Thymus (tissue), 11 donors: ENCODE results near the gene CCDC89. TPM values are rescaled to one million over a fixed set of nuclear protein-coding genes. Genes with fewer than 3 reads are reported as not detected.

Experiments used
- DNase-seq, 9 donors: peaks; one replicate each; pipeline ENCODE4 v3.0.0-alpha.2; 2013; ENCODE audit warnings: low spot score in 9 of 9, low read depth in 6 of 9, missing footprints in 1 of 9
- H3K27ac ChIP-seq, 2 donors: one replicate each; pipeline ENCODE4 v1.5.1; 2013; ENCODE audit warnings: control low read depth in 1 of 2, low read depth in 1 of 2, low read length in 1 of 2, mild to moderate bottlenecking in 1 of 2, moderate library complexity in 1 of 2
- H3K27me3 ChIP-seq, 2 donors: one replicate each; pipeline ENCODE4 v1.5.1; 2013; ENCODE audit warnings: low read length in 1 of 2; ENCODE audit not compliant: control insufficient read depth in 2 of 2, insufficient read depth in 1 of 2
- H3K36me3 ChIP-seq, 2 donors: one replicate each; pipeline ENCODE4 v1.5.1; 2013; ENCODE audit warnings: low read length in 1 of 2, mild to moderate bottlenecking in 1 of 2, moderate library complexity in 1 of 2; ENCODE audit not compliant: control insufficient read depth in 2 of 2, insufficient read depth in 2 of 2
- H3K4me1 ChIP-seq, 2 donors: one replicate each; pipeline ENCODE4 v1.5.1; 2013; ENCODE audit warnings: low read length in 2 of 2; ENCODE audit not compliant: control insufficient read depth in 2 of 2, insufficient read depth in 2 of 2
- H3K4me3 ChIP-seq, 2 donors: one replicate each; pipeline ENCODE4 v1.5.1; 2013; ENCODE audit warnings: low read length in 2 of 2, control low read depth in 1 of 2, mild to moderate bottlenecking in 1 of 2
- H3K9me3 ChIP-seq, 2 donors: one replicate each; pipeline ENCODE4 v1.5.1; 2013; ENCODE audit warnings: low read length in 1 of 2, mild to moderate bottlenecking in 1 of 2; ENCODE audit not compliant: control insufficient read depth in 2 of 2, insufficient read depth in 1 of 2
- WGBS: extraction: QIAGEN DNeasy Blood & Tissue Kit; methylation state at CpG from one replicate; pipeline ENCODE4 v1.1.7; 2013; 5-methylcytosine and 5-hydroxymethylcytosine counted together
- polyA plus RNA-seq: library from polyadenylated mRNA; stranded (reverse); fragments of 200-250 nt; gene quantifications from one replicate; pipeline ENCODE4 v1.2.3, GENCODE V29; 2013
- total RNA-seq: library from RNA; stranded (reverse); fragments of 120-200 nt; gene quantifications from one replicate; pipeline ENCODE4 v1.2.4, GENCODE V29; 2013
- donor health status: healthy.

Gene CCDC89
- total and polyA plus RNA-seq, 2 donors: 0.66 to 0.78 TPM

GRCh38 chr11:85647078-85647477 lies 38.9 kb downstream of the CCDC89 start:
- peak overlapping the region in 1 of 2 donors; percentile 80 for H3K27ac ChIP-seq
- H3K9me3 ChIP-seq: no peaks in the 10 kb centered on the region
- H3K4me3 ChIP-seq: peak overlapping the region; percentile 56 to 81
- H3K36me3 ChIP-seq: peaks cover 0 to 7% of the 10 kb centered on the region in 2 donors
- peaks cover 2 to 7% of the 10 kb centered on the region in 2 donors for H3K27me3 ChIP-seq
- WGBS: 43% methylated on average over 2 of the region's 2 CpGs
- peaks cover 2 to 10% of the 10 kb centered on the region in 2 donors for H3K4me1 ChIP-seq
- DNase-seq: no peak

DNA sequence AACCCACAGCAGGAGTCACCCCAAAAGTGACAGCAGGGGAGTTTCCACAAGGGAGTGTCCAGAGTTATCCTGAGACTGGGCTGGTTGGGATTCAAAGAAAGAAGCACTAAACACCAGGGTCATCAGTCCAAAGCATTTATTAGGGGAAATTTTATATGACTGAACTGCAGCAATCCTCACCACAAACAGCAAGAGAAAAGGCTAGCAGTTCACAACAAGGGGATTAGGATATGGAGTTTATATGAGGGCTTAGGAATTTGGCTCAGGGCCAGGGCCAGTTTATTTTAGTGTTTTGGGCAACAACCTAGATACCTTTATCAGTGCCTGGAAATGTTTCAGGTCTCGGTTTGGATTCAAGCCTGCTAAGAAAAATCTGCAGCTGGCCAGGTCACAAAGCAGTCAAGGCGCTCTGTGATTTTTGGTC lies 42.8 kb downstream of the CCDC89 start:
- DNase-seq: no peak
- Histone ChIP-seq H3K9me3 (no peaks in the 10 kb centered on the region), H3K27ac (no peak overlapping the region), H3K27me3 (peaks cover 2 to 7% of the 10 kb centered on the region in 2 donors), H3K36me3 (peaks cover 0 to under 1% of the 10 kb centered on the region in 2 donors), H3K4me1 (peaks cover 2 to 3% of the 10 kb centered on the region in 2 donors), H3K4me3 (no peak overlapping the region)
- 82% methylated on average over 2 of the region's 2 CpGs for WGBS

DNA sequence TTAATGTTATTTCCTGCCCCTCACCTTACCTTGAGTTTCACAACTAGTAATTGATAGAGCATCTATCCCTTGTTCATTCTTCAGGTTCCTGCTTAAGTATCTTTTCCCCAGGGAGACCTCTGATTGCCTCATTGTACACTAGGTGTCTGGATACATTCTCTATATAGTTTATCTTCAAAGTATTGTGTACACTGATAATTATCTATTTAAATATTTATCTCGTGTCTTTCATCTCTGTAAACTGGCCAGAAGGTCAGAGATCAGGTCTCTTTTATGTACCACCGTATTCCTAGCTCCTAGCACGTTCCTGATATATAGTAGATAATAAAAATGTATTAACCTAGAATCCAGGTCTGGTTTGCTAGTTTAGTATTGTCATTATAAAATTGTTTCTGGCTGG lies 51.2 kb downstream of the CCDC89 start:
- Histone ChIP-seq H3K9me3 (no peaks in the 10 kb centered on the region), H3K27ac (no peak overlapping the region), H3K36me3 (peaks cover 3 to 38% of the 10 kb centered on the region in 2 donors), H3K4me3 (no peak overlapping the region), H3K4me1 (no peaks in the 10 kb centered on the region), H3K27me3 (no peaks in the 10 kb centered on the region)
- 64% methylated on average over 3 of the region's 3 CpGs for WGBS
- DNase-seq: no peak

Other genes with a start within 250 kb of the CCDC89 start
- gene DLG2, start 58.9 kb downstream of the CCDC89 start, total RNA-seq: 6.6 TPM
- 4.8 TPM for gene DLG2, start 58.9 kb downstream of the CCDC89 start, polyA plus RNA-seq
- gene TMEM126B, start 57.6 kb downstream of the CCDC89 start, total RNA-seq: 57.5 TPM
- 107 TPM for gene TMEM126B, start 57.6 kb downstream of the CCDC89 start, polyA plus RNA-seq
- gene TMEM126A, start 38.2 kb downstream of the CCDC89 start, total RNA-seq: 43.0 TPM
- gene TMEM126A, start 38.2 kb downstream of the CCDC89 start, polyA plus RNA-seq: 55.7 TPM
- gene CREBZF, start 21.1 kb downstream of the CCDC89 start, total RNA-seq: 44.8 TPM
- 51.8 TPM for gene CREBZF, start 21.1 kb downstream of the CCDC89 start, polyA plus RNA-seq
- gene SYTL2, start 124.9 kb upstream of the CCDC89 start, total RNA-seq: 15.1 TPM
- gene SYTL2, start 124.9 kb upstream of the CCDC89 start, polyA plus RNA-seq: 22.2 TPM
- gene CCDC83, start 169.2 kb upstream of the CCDC89 start, total RNA-seq: not detected
- gene CCDC83, start 169.2 kb upstream of the CCDC89 start, polyA plus RNA-seq: 0.05 TPM